HG02852 (cell line): ENCODE results near the gene S100A12.
"Not testable (repeated sequence)": the region's sequence is repeated elsewhere in the genome, so short reads cannot be mapped to it uniquely, and the experiment has no call there.

ENCODE experiments used
- ATAC-seq: cut with Tn5 transposase; IDR thresholded peaks from one replicate; pipeline ENCODE4 v1.9.1; 2021; ENCODE audit warnings: mild to moderate bottlenecking, moderate library complexity; ENCODE audit not compliant: unreplicated experiment

The S100A12 gene

DNA sequence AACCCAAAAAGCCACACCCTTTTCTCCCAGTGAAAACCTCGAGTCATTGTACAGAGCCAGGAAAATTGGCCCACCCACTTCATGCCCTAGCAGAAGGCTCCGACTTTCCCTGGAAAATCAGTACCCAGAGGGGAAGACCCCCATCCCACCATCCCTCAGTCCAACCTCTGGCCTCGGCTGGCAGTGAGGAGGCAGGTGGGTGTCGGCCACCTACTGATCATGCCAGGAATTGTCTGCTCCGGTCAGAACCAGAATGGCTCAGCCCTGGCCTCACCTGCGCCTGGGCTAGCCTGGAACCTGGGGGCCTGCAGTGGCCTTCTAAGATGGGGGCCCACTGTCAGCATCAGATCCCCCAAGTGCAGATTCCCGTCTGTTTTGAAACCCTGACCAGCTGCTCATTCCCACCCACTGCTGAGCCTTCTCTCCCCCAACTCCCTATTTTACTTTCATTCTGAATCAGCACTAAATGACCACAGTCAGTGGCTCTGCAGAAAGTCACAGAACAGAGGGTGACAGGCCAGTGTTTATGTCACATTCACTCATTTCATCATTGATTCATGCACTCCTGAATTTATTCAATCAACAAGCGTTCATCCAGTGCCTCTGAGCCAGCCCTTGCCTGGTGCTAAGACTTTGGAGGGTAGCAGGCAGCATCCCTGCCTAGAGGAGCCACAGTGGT is 20.8 kb downstream of the S100A12 start:
- no peak for ATAC-seq

DNA sequence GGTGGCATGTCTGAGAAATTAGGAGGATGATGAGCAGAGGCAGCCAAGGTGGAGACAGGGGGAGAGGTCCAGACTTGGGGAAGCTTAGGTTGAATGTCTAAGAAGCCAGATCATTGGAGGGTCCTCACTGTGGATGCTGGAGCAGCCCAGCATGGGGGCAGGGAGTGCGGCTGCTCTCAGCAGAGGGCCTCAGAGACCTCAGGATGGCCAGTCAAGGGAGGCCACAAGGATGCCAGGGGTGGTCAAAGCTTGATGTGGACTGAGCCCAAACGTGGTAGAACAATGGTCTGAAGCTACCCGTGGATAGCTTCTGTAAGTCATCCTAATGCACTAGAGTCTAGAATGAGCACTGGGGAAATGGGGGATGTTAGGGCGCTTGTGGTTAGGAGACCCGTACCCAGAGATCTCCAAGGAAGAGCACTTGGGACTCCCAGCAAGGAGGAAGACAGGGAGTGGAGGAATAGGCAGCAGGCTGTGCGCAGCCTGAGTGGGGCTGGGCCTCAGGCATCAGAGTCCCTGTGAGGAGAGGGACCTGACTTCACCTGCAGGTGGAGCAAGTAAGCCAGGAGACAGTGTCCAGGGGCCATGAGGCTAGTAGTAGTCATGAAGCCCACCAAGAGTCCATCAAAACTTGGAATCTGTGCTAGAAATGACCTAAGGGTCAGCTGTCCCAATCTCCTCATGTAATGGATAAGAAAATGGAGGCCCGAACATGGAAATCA is 22.0 kb downstream of the S100A12 start:
- ATAC-seq = no peak

DNA sequence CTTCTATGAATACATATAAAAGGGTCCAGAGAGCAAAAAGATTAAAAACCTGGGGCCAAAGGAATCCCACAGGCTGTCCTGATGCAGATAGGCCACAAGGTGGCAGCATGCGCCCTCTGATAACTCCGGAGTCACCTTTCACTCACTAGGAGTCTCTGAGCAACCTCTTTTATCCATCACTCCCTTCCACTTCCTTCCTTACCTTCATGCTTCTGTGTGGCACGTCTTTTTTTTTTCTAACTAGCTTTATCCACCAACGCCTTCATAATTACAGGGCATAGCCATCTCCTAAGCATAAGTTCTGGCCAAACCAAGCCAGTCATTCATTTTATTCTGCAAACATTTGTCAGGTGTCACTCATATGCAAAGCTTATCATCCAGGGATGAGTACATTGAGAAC is 22.9 kb downstream of the S100A12 start:
- peak; percentile 46 for ATAC-seq

DNA sequence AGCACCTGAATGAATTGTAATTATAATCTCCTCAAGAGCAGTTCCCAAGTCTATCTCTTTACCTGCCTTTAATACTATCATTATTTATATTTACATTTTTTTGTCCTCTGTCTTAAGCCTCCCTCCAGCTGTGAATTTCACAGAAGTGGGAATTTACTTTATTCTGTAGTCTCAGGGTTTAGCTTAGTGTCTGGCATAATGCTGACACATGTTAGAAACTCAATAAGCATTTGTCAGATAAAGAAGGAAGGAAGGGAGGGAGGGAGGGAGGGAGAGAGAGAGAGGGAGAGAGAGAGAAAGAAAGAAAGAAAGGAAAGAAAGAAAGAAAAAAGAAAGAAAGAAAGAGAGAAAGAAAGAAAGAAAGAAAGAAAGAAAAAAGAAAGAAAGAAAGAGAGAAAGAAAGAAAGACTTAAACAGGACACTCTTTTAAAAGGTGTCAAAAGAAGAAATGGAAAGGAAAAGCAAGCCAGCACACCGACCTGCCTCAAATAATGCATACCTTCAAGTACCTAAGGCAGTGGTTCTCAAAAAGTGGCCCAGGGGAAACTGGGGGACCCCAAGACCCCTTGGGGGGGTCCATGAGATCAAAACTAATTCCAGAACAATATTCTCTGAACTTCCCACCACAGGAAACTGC is 25.0 kb downstream of the S100A12 start:
- ATAC-seq = no peak

DNA sequence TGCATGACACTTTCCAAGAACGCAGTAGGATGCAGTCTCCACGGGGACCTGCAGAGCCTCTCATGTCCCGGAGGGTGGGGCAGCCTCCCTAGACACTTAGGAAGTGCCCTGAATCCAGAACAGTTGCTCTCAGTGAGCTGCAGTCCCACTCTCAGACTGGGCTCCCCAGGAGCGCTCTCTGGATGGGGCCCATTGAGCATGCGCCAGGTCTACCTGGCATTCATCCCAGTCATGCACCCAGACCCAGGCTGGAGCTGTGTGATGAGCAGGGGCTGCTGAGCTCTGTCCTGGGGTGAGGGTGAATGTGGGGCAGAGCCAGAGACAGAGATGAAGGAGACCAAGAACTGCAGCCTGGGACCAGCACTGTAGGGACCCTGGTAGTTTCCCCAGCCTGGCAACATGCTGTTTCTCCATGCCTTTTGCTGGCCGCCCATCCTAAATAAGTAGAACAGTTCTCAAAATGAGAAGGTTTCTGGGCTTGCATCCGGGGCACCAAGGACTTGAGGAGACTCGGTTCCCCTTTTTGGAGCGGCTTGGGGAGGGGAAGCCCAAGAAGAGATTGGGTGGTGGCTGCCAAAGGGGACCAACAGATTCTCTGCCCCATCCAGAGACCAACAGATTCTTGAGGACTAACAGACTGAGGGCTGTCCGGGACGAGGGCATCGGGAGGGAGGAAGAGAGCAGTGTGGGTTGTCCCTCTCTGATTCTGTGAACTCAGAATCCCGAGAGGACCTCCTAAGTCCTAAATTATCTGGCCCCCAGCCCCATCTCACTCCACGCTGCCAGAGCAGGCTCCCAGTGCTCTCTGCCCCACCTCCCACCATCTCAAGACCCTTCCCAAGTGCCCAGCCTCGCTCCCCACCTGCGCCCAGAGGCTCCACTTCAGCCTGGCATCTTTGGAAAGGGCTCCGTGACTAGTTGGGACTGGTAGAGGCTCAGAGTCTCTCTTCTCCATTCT is 25.8 kb downstream of the S100A12 start:
- ATAC-seq = no peak

DNA sequence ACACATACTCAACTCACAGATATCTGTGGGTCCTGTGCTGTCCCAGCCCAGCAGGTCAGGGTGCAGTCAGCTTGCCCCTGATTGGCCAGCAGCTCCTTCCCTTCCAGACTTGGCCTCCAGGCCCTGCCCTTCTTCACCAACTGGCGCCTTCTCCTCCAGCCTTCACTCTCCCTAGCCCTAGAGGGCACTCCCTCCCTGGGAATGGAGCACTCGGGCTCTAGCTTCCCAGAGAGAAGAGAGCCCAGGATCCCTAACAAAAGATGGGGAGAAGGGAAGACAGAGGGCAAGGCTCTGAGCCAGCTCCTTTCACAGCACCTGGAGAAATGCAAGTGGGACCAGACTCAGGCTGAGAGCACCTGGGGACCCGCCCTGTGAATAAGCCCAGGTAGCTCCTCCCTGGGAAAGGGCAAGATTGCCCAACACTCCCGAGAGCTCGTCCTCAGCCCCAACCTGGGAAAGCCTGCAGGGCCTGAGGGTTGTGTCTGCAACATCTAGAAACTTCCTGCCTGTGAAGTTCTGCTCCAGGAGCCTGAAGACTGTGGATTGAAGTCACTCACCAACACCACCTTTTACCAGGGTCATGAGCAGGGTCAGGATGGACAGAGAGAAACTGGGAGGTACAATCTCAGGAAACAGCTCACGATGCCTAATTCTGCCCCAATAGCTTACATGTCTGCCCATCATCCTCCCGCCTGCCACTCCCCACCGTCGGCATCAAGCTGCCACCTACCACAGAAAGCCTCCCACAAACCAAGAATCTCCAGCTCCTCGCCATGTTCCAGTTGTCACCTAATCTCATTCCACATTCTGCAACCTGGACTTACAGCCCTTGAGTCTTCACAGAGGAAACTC is 26.7 kb downstream of the S100A12 start, which contains the start of gene PGLYRP4:
TSS of gene PGLYRP4 (minus strand) at position 331 of the 852 bp plus-strand sequence. CDS start 909 bp downstream, outside the sequence.
- no peak for ATAC-seq

DNA sequence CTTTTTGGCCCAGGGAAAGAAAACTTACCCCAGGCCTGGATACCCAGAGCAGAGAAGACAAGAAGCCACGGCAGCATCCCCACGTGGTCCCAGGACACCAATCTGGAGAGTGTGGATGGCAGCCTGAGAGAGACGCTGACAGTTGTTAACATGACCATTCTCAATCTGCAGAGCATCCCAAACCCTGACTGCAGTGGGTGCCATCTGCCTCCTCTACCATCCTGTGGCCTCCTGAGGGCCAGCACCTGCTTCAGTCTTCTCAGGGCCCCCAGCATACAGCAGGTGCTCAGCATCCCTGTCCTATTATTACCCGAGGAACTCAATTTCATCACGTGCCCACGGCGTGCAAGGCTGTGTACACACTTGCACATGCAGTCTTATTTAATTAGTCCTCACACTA is 27.6 kb downstream of the S100A12 start:
- no peak for ATAC-seq

DNA sequence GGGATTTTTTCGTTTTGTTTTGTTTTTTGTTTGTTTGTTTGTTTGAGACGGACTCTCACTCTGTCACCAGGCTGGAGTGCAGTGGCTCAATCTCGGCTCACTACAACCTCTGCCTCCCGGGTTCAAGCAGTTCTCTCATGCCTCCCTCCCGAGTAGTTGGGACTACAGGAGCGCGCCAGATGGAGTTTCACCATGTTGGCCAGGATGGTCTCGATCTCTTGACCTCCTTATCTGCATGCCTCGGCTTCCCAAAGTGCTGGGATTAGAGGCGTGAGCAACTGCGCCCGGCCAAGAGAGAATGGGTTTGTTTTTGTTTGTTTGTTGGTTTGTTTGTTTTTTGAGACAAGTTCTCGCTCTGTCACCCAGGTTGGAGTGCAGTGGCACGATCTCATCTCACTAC is 28.4 kb downstream of the S100A12 start:
- not testable (repeated sequence) for ATAC-seq

DNA sequence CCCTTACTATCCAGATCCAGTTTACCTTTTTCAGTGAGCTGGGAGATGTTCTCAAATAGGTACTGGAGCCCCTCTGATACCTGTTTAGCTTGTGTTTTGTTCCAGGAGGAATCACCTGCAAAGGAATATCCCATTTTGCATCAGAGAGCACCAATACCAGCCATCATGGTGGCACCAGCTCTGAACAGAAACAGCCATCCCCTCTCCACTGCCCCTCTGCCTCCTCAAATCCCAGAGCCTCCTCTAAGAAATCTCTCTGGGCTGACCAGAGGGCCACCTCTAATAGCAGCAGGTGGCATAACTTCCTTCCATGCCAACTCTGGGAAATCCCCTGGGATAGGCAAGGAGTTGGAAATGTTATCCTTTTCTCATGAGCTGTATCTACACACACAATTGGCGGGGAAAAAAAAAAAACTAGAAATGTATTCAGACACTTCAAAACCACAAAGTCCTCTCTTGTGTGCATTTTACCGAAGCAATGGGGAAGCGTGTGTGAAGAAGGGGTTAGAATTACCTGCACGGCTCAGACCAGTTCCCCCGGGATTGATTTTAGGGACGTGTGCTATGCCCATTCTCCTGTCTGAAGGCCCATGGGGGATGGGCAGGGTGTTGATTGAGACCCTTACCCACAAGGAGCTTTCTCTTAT is 29.2 kb downstream of the S100A12 start:
- no peak for ATAC-seq

DNA sequence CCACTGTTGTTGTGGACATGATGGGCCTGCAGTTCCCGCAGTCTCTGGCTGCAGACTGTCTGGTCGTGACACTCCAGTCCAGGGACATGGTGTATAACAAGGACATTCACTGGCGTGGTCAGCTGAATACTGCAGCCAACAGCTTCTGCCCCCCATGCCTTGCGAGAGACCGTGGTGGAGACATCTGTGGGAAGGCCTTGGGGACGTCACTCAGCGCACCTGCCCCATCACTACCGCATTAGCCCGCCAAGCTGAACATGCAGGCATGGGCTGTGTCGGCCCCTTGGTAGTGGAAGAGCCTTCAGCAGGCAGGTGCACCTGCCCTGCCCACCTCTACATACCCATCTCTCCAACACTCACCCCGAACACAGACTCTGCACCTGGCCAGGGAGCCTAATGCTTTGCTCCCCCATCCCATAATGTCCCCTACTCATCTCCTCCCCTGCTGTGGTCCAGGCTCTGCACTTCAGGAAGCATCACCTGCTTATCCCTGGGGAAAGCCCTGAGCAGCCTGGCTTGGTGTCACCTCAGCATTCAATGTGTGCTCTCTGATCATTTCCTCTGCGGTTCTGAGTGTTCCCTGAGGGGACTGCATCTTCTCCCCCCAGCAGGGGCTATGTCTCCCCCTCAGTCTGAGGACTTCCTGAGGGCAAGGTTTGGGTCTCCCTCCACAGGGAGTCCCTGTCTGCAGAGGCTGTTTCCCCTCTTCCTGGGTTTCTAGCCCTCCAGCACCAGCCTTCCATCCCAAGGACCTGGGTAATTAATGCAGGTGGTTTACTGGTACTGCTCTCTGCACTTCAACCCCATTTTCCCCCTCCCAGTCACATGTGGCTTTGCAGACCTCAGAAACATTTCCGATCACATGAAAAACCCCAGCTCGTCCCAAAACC is 30.0 kb downstream of the S100A12 start:
- ATAC-seq = no peak

DNA sequence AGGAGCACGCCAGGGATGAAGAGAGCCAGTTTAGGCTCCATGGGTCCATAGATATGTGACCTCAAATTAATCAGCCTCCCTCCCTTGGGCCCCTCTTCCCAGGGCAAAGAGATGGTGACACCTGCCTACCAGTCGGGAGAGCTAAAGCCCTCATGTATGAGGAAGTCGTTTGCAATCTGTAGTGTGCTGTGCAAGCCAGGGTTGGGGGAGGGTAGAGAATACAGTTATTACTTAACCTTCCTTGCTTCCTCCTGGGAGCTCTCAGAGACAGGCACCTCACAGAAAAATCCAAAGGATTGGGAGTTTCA is 30.7 kb downstream of the S100A12 start:
- no peak for ATAC-seq

DNA sequence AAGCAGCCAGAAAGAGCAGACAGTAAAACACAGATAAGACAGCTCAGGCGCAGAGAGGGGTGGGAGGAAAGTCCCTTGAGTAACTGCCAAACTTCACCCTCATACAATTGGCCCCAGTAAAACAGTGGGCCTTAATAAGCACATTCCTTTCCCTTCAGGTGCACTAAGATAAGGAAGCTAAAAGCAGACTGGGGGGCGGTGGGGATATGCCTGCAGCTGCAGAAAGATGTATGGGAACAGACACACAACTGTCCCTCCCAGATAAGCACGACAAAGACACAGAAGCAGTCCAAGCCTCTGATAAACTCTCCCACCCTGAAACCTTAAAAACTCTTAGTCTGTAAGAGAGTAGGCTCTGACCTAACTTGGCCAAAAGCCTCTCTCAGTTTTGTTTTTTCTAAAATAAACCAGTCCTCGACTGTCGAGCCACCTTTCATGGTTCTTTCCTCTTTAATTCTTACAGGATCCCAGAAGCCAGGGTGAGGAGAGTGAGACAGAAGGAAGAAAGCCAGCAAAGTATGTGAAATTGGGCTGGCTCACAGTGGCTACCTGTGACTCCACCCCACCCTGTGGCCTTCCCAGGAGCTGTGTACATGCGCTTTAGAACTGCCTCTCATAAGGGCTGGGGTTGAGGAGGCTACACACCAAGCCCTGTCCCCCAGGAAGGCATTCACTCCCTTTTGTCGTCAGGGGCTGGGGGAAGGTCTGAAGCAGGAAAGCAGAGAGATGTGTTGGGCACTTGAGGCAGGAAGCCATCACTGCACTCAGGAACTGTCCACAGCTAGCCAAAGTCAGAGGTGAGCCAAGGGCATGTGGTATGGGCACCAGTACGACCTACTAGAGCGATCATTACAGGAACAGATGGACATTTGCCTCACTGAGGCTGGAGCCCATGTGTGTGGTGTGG is 31.4 kb downstream of the S100A12 start:
- ATAC-seq = no peak

DNA sequence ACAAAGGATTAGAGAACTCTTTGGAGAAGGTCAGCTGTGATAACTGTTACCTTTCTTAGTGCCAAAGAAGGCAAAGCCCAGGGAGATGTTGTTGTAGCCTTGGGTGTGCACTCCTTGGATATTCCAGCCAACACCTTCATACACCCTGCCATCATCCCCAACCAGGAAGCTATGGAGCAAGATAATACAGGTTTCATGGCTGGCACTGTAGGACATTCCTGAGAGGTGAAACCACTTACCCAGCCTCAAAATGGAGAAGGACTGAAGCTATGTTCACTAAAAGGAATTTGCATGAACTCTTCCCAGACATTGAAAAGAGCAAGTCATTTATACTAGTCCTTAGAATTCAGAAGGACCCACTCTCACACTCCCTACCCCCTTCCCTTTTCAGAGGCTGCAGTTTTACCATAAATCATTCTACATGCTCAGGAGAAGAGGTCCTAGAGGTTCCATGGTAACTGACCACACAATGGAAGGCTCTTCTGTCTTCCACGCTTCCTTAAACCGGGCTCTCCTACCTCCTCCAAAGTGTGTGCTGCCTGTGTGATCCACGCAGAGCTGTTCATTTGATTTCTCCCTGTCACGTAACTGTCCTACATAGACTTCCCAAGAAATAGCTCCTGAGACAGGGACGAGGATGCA is 32.3 kb downstream of the S100A12 start:
- no peak for ATAC-seq

DNA sequence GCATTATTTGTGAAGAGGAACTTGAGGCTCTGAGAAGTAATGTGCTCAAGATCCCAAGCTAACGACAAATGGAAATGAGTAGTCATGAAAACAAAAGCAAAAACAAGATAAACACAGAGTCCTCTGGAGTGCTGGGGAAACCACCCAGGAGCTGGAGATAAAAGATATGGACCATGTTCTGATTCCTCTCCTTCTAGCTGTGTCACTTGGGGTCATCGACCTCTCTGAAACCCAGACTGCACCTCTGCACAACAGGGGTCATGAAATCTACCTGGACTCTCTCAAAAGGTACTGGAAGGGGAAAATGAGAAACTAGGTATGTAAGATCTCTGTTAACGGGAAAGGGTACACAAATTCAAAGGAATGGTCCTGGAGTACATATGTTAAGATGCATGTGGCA is 33.2 kb downstream of the S100A12 start:
- no peak for ATAC-seq

DNA sequence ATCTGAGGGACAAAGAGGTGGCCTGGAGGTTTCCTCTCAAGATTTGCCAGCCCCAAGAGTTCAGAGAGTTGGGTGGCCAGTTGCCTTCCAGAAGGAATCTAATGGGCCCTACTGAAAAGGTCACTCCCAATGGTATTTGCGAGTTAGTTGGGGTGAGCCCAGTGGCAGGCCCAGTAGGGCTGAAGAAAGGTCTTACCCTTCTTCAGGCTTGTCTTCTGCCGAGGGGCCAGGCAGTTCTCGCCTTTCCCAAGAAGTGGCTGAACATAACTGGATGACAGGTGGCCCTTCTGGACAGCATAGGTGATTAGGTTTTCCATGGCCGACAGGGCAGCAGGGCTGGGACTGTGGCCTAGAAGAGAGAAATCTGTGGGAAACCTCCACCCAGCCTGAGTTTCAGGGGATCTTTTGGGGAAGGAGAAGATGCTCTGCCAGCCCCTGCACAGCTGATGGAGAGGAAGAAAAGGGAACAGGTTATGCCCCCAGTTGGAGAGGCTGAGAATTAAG is 33.9 kb downstream of the S100A12 start:
- no peak for ATAC-seq

DNA sequence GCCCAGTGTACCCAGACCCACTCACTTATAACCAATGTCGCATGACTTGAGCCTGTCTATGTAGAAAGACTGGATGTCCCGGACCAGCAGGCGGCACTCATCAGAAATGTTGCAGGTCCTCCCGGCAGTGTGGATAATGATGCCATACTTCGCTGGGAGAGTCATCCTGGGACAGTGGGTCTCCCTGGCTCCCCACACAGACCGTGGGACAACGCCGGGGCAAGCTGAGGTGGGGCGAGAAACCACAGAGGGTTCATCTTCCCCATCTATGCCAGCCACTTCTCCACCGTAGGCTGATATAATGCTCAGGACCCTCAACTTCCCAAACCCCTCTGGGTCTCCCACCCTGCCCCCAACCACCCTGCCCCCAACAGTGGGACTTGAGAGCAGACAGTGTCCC is 35.1 kb downstream of the S100A12 start:
- no peak for ATAC-seq

DNA sequence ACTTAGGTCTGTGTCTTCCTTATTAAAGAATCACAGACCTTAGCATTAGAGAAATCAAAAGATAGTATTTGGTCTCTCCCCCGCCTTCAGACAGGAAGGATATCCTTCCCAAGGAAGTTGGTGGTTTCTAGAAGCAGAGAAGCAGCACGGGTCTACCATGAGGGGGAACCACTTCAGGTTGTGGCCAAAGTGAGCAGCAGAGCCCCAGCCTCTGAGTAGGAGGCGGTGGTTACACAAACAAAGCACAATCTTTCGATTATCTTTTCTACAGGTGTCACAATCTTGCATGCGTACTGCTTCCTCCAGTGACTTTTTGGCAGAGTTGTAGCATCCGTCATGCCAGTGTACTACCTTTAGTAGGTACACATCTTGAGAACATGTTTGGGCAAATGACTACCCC is 35.6 kb downstream of the S100A12 start:
- ATAC-seq = no peak
